SU-DHL-6 (cell line): Measurements from ENCODE around the gene LRTM1.

Experiments
- H2AFZ ChIP-seq: fragments of 200-600 bp; sonication (generic); 2 replicates; pipeline ENCODE4 v1.6.1; 2014; ENCODE audit warnings: low read depth, mild to moderate bottlenecking, moderate library complexity, mixed read lengths, antibody characterized with exemption, low read length; ENCODE audit not compliant: severe bottlenecking
- H3F3A ChIP-seq: fragments of 200-600 bp; shearing (Covaris generic); 2 replicates; pipeline ENCODE4 v1.6.0; 2016; ENCODE audit warnings: antibody characterized with exemption, mild to moderate bottlenecking; ENCODE audit not compliant: insufficient read depth
- H3K27ac ChIP-seq: fragments of 200-600 bp; sonication (generic); 2 replicates; pipeline ENCODE4 v1.5.1; 2016; ENCODE audit warnings: low read depth, mild to moderate bottlenecking, low read length, moderate library complexity, mixed read lengths
- H3K27me3 ChIP-seq: fragments of 200-600 bp; sonication (generic), shearing (Covaris generic); 2 replicates; pipeline ENCODE4 v1.6.0; 2014; ENCODE audit warnings: mild to moderate bottlenecking, low read length
- H3K36me3 ChIP-seq: fragments of 200-600 bp; sonication (generic); 2 replicates; pipeline ENCODE4 v1.6.1; 2014; ENCODE audit warnings: mild to moderate bottlenecking, low read length, mixed read lengths
- H3K4me2 ChIP-seq: fragments of 300-600, 200-600 bp; shearing (Covaris generic), sonication (generic); 2 replicates; pipeline ENCODE4 v1.6.0; 2014; ENCODE audit warnings: low read length, low read depth, mild to moderate bottlenecking; ENCODE audit not compliant: poor library complexity, severe bottlenecking
- H3K4me3 ChIP-seq: fragments of 200-600 bp; sonication (generic); 2 replicates; pipeline ENCODE4 v1.5.1; 2014; ENCODE audit warnings: antibody characterized with exemption, low read length, mild to moderate bottlenecking, mixed read lengths; ENCODE audit not compliant: insufficient read depth, poor library complexity, severe bottlenecking
- H3K79me2 ChIP-seq: fragments of 200-600 bp; sonication (generic); 2 replicates; pipeline ENCODE4 v1.6.1; 2014; ENCODE audit warnings: mild to moderate bottlenecking, low read length, moderate library complexity; ENCODE audit not compliant: insufficient read depth
- H3K9ac ChIP-seq: fragments of 200-600 bp; sonication (generic); 2 replicates; pipeline ENCODE4 v1.7.0; 2014; ENCODE audit warnings: mild to moderate bottlenecking, low read length
- H3K9me2 ChIP-seq: fragments of 200-600 bp; sonication (generic); replicated peaks from 2 replicates; pipeline ENCODE4 v1.6.1; 2014; ENCODE audit warnings: low read length; ENCODE audit not compliant: insufficient read depth
- H3K9me3 ChIP-seq: fragments of 200-600 bp; sonication (generic); 2 replicates; pipeline ENCODE4 v1.6.1; 2014; ENCODE audit warnings: low read length, mixed read lengths; ENCODE audit not compliant: insufficient read depth
- H4K20me1 ChIP-seq: fragments of 200-600 bp; sonication (generic); 2 replicates; pipeline ENCODE4 v1.6.1; 2014; ENCODE audit warnings: low read depth, mild to moderate bottlenecking, antibody characterized with exemption, low read length, moderate library complexity, mixed read lengths
- EZH2phosphoT487 ChIP-seq: fragments of 200-600 bp; sonication (generic), shearing (Covaris generic); conservative IDR thresholded peaks from 2 replicates; pipeline ENCODE4 v1.6.1; 2018; ENCODE audit warnings: mild to moderate bottlenecking, antibody characterized with exemption, low read length, moderate library complexity, mixed read lengths
- TF ChIP-seq, protein P1 (sequence below): fragments of 200-600 bp; sonication (generic); IDR thresholded peaks from one replicate; pipeline ENCODE4 v1.5.1; 2017; ENCODE audit warnings: antibody characterized with exemption, mild to moderate bottlenecking, low read length, moderate library complexity; ENCODE audit not compliant: insufficient read depth, poor library complexity, severe bottlenecking

Gene LRTM1

DNA sequence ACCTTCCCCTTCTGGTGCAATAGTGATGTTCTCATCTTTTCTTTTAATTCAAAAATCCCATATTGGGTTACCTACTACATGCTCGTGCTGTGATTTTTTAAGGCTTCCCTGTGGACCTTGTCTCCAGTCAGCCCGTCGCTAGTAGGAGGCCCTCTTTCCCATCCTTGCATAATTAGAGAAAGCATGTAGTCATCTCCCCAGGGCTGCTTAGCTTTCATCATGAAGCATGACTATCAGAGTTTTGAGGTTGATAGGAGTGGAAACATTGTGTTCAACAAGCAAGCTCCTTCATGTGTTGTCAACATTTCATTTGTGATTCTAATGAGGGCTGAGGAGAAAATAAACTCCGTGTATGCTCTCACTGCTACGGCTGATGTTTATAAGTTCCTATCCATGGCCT is 8.7 kb upstream of the LRTM1 start:
- Histone ChIP-seq H3K9ac (no peak overlapping the region), H3K4me3 (no peak overlapping the region), H3K4me2 (no peak overlapping the region), H3K9me2 (no peaks in the 10 kb centered on the region), H3K9me3 (no peaks in the 10 kb centered on the region), H3K36me3 (no peaks in the 10 kb centered on the region), H4K20me1 (no peaks in the 10 kb centered on the region), H3K27ac (no peak overlapping the region), H3F3A (no peaks in the 10 kb centered on the region), H2AFZ (no peak overlapping the region), H3K27me3 (no peaks in the 10 kb centered on the region), H3K79me2 (no peaks in the 10 kb centered on the region)
- TF ChIP-seq, protein P1, sequence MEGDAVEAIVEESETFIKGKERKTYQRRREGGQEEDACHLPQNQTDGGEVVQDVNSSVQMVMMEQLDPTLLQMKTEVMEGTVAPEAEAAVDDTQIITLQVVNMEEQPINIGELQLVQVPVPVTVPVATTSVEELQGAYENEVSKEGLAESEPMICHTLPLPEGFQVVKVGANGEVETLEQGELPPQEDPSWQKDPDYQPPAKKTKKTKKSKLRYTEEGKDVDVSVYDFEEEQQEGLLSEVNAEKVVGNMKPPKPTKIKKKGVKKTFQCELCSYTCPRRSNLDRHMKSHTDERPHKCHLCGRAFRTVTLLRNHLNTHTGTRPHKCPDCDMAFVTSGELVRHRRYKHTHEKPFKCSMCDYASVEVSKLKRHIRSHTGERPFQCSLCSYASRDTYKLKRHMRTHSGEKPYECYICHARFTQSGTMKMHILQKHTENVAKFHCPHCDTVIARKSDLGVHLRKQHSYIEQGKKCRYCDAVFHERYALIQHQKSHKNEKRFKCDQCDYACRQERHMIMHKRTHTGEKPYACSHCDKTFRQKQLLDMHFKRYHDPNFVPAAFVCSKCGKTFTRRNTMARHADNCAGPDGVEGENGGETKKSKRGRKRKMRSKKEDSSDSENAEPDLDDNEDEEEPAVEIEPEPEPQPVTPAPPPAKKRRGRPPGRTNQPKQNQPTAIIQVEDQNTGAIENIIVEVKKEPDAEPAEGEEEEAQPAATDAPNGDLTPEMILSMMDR: no peak
- no peak for TF ChIP-seq EZH2phosphoT487

- TF ChIP-seq EZH2phosphoT487: no peak
- TF ChIP-seq, protein P1: no peak
- no peaks in the 10 kb centered on the region for H3K79me2 ChIP-seq
- H3F3A ChIP-seq: no peaks in the 10 kb centered on the region
- no peaks in the 10 kb centered on the region for H3K27me3 ChIP-seq
- no peak overlapping the region for H3K9ac ChIP-seq
- H3K4me2 ChIP-seq: no peak overlapping the region
- H4K20me1 ChIP-seq: no peaks in the 10 kb centered on the region
- no peak overlapping the region for H3K27ac ChIP-seq
- no peak overlapping the region for H3K4me3 ChIP-seq
- H3K9me3 ChIP-seq: no peaks in the 10 kb centered on the region
- H2AFZ ChIP-seq: no peak overlapping the region
- no peaks in the 10 kb centered on the region for H3K36me3 ChIP-seq
- no peaks in the 10 kb centered on the region for H3K9me2 ChIP-seq
Observed at GRCh38 chr3:54935869-54936268, 8.0 kb upstream of the LRTM1 start.

GRCh38 chr3:54932606-54933005 is 4.7 kb upstream of the LRTM1 start:
- Histone ChIP-seq H3K27me3 (no peaks in the 10 kb centered on the region), H3K79me2 (no peaks in the 10 kb centered on the region), H2AFZ (no peak overlapping the region), H3K36me3 (no peaks in the 10 kb centered on the region), H3K4me3 (no peak overlapping the region), H3F3A (no peaks in the 10 kb centered on the region), H3K27ac (no peak overlapping the region), H3K9me3 (no peaks in the 10 kb centered on the region), H3K4me2 (no peak overlapping the region), H3K9ac (no peak overlapping the region), H4K20me1 (no peaks in the 10 kb centered on the region), H3K9me2 (no peaks in the 10 kb centered on the region)
- TF ChIP-seq, protein P1: no peak
- no peak for TF ChIP-seq EZH2phosphoT487
